HG03460 (cell line): ENCODE data around the gene DENND5A.

ENCODE experiments used
- ATAC-seq: cut with Tn5 transposase; IDR thresholded peaks from one replicate; pipeline ENCODE4 v1.9.1; 2021; ENCODE audit not compliant: unreplicated experiment

DENND5A gene

GRCh38 chr11:9265211-9266131 lies at the start of gene DENND5A:
DENND5A (minus strand) TSS chr11:9265350; CDS start chr11:9265069, 281 bp downstream.
- ATAC-seq, result no peak

GRCh38 chr11:9314291-9315077 lies 49.3 kb upstream of the DENND5A start, which contains the start of gene TMEM41B:
TMEM41B (minus strand) TSS chr11:9314593; CDS start chr11:9314441, 152 bp downstream.
- peak; percentile 95 for ATAC-seq

- ATAC-seq, result peak; percentile 19
Measured at GRCh38 chr11:9313648-9314290, 48.6 kb upstream of the DENND5A start.

GRCh38 chr11:9310485-9311090 lies 45.4 kb upstream of the DENND5A start:
- ATAC-seq, result no peak

- no peak for ATAC-seq
Measured at GRCh38 chr11:9304178-9304577, 39.0 kb upstream of the DENND5A start.

- ATAC-seq, result no peak
Measured at GRCh38 chr11:9302448-9302847, 37.3 kb upstream of the DENND5A start.

- ATAC-seq, result no peak
Measured at GRCh38 chr11:9301720-9302119, 36.6 kb upstream of the DENND5A start.

GRCh38 chr11:9293646-9294045 lies 28.5 kb upstream of the DENND5A start:
- no peak for ATAC-seq

GRCh38 chr11:9285850-9286587 lies 20.9 kb upstream of the DENND5A start:
- ATAC-seq, result no peak

- peak; percentile 95 for ATAC-seq
Measured at GRCh38 chr11:9280655-9281301, 15.6 kb upstream of the DENND5A start.

GRCh38 chr11:9277176-9277575 lies 12.0 kb upstream of the DENND5A start:
- no peak for ATAC-seq

GRCh38 chr11:9276571-9276970 lies 11.4 kb upstream of the DENND5A start:
- ATAC-seq, result no peak

- no peak for ATAC-seq
Measured at GRCh38 chr11:9274499-9275258, 9.5 kb upstream of the DENND5A start.

- ATAC-seq, result no peak
Measured at GRCh38 chr11:9273376-9274336, 8.5 kb upstream of the DENND5A start.

GRCh38 chr11:9269492-9270013 lies 4.4 kb upstream of the DENND5A start:
- ATAC-seq, result no peak

GRCh38 chr11:9267680-9268079 lies 2.5 kb upstream of the DENND5A start:
- ATAC-seq, result no peak

- ATAC-seq, result no peak
Measured at GRCh38 chr11:9266926-9267325, 1.8 kb upstream of the DENND5A start.
